Kidney (tissue), 14 donors: ENCODE measurements around the gene P2RX6. TPM values are rescaled to one million over a fixed set of nuclear protein-coding genes. Genes with fewer than 3 reads are reported as not detected.

Experiments used
- DNase-seq, 5 donors: peaks; one replicate each; pipeline ENCODE4 v3.0.0-alpha.2; 2013 to 2020
- FAIRE-seq: peaks from 2 replicates; lab custom pipeline; 2012; peaks lifted over from hg19 to GRCh38; lab: Jason Lieb, UNC
- H3K27ac ChIP-seq, 2 donors: one replicate each; pipeline ENCODE4 v1.7.0; 2013; ENCODE audit warnings: low read depth in 2 of 2, low read length in 2 of 2, inconsistent platforms in 1 of 2
- H3K27me3 ChIP-seq: one replicate; pipeline ENCODE4 v1.7.1; 2013; ENCODE audit warnings: low read length, inconsistent platforms; ENCODE audit not compliant: control insufficient read depth, insufficient read depth
- H3K36me3 ChIP-seq, 3 donors: one replicate each; pipeline versions ENCODE4 v1.7.0 to v1.7.1; 2013; ENCODE audit warnings: low read length in 3 of 3, control low read depth in 1 of 3, inconsistent platforms in 1 of 3; ENCODE audit not compliant: insufficient read depth in 3 of 3, control insufficient read depth in 2 of 3
- H3K4me1 ChIP-seq, 3 donors: one replicate each; pipeline versions ENCODE4 v1.7.0 to v1.7.1; 2013; ENCODE audit warnings: low read length in 3 of 3, inconsistent platforms in 1 of 3, low read depth in 1 of 3; ENCODE audit not compliant: control insufficient read depth in 2 of 3, insufficient read depth in 2 of 3
- H3K4me3 ChIP-seq, 3 donors: one replicate each; pipeline versions ENCODE4 v1.7.0 to v1.8.1; 2013; ENCODE audit warnings: low read length in 3 of 3, control low read depth in 1 of 3, inconsistent platforms in 1 of 3
- H3K9ac ChIP-seq, 3 donors: one replicate each; pipeline versions ENCODE4 v1.7.0 to v1.7.1; 2013; ENCODE audit warnings: low read length in 3 of 3, control low read depth in 1 of 3, inconsistent platforms in 1 of 3
- H3K9me3 ChIP-seq, 3 donors: one replicate each; pipeline versions ENCODE4 v1.7.0 to v1.7.1; 2013; ENCODE audit warnings: low read length in 3 of 3, control low read depth in 1 of 3, inconsistent platforms in 1 of 3; ENCODE audit not compliant: control insufficient read depth in 2 of 3, insufficient read depth in 1 of 3
- CTCF ChIP-seq: IDR thresholded peaks from 3 replicates; pipeline ENCODE4 v1.5.1; 2012; ENCODE audit warnings: mild to moderate bottlenecking, moderate library complexity, borderline replicate concordance; ENCODE audit not compliant: insufficient read depth; ENCODE audit errors: extremely low read depth
- intact Hi-C: fragments of 100-400 bp; cut with DNase I; formaldehyde crosslinking; loops from one replicate; pipeline ENCODE4 v1.11.1; 2022
- microRNA-seq: library from miRNA; unstranded; fragments of <30 nt; microRNA quantifications from one replicate; pipeline ENCODE4 v1.2.0, GENCODE V29; 2020
- polyA plus RNA-seq: library from polyadenylated mRNA; stranded (reverse); fragments of 350-450 nt; fragmentation: Illumina TruSeq; extraction: RNeasy Lipid Tissue Mini Kit (QIAGEN cat#74804); gene quantifications from one replicate; pipeline ENCODE4 v1.2.3, GENCODE V29; 2014; ENCODE audit warnings: low read depth, low replicate concordance; ENCODE audit not compliant: insufficient read depth
- total RNA-seq: library from RNA; stranded (reverse); fragmentation: NEBNext Ultra II Directional; extraction: Animal tissue kit (Norgen Biotek cat#: 25700); gene quantifications from one replicate; pipeline ENCODE4 v1.2.1, GENCODE V29; 2021
- donor health status: control.
- donor health status: control.
- donor health status: control.
- donor health status: control.
- donor health status: control.
- donor health status: DM: yes; HTN: yes; CAD: no.
- donor health status: Normal renal cell carcinoma (clear cell type).

P2RX6 gene
- total and polyA plus RNA-seq, 2 donors from 2014 or later, result 1.0 to 1.6 TPM

GRCh38 chr22:21075516-21076138, 60.7 kb downstream of the P2RX6 start:
- FAIRE-seq (no peak), DNase-seq (no peak)
- no peak for TF ChIP-seq CTCF
- Histone ChIP-seq H3K9me3 (no peaks in the 10 kb centered on the region), H3K27ac (no peak overlapping the region), H3K27me3 (no peaks in the 10 kb centered on the region), H3K4me1 (no peaks in the 10 kb centered on the region), H3K36me3 (no peaks in the 10 kb centered on the region), H3K9ac (no peak overlapping the region), H3K4me3 (no peak overlapping the region)
- intact Hi-C loops, result no loop called here

GRCh38 chr22:21076912-21077625, 62.1 kb downstream of the P2RX6 start:
- Histone ChIP-seq H3K4me1 (no peaks in the 10 kb centered on the region), H3K27me3 (no peaks in the 10 kb centered on the region), H3K9me3 (no peaks in the 10 kb centered on the region), H3K4me3 (no peak overlapping the region), H3K36me3 (no peaks in the 10 kb centered on the region), H3K9ac (no peak overlapping the region), H3K27ac (no peak overlapping the region)
- DNase-seq (no peak), FAIRE-seq (no peak)
- TF ChIP-seq CTCF, result no peak
- intact Hi-C loops, result no loop called here

Small RNA genes lying within 50 kb of the gene (microRNA-seq; reads per million reads assigned to microRNA genes)
- not detected for gene MIR649

Other genes with a start within 250 kb of the P2RX6 start
- gene SERPIND1, start 241.1 kb upstream of the P2RX6 start, total RNA-seq, result not detected
- gene SERPIND1, start 241.1 kb upstream of the P2RX6 start, polyA plus RNA-seq, result not detected
- gene PI4KA, start 156.4 kb upstream of the P2RX6 start, total RNA-seq, result 92.8 TPM
- 37.3 TPM for gene PI4KA, start 156.4 kb upstream of the P2RX6 start, polyA plus RNA-seq
- gene SNAP29, start 156.2 kb upstream of the P2RX6 start, total RNA-seq, result 25.4 TPM
- gene SNAP29, start 156.2 kb upstream of the P2RX6 start, polyA plus RNA-seq, result 26.8 TPM
- 44.7 TPM for gene CRKL, start 97.8 kb upstream of the P2RX6 start, total RNA-seq
- gene CRKL, start 97.8 kb upstream of the P2RX6 start, polyA plus RNA-seq, result 11.9 TPM
- gene AIFM3, start 47.9 kb upstream of the P2RX6 start, total RNA-seq, result 3.1 TPM
- 4.4 TPM for gene AIFM3, start 47.9 kb upstream of the P2RX6 start, polyA plus RNA-seq
- 66.4 TPM for gene LZTR1, start 32.9 kb upstream of the P2RX6 start, total RNA-seq
- 24.3 TPM for gene LZTR1, start 32.9 kb upstream of the P2RX6 start, polyA plus RNA-seq
- gene THAP7, start 13.0 kb upstream of the P2RX6 start, total RNA-seq, result 25.5 TPM
- gene THAP7, start 13.0 kb upstream of the P2RX6 start, polyA plus RNA-seq, result 44.1 TPM
- gene SLC7A4, start 17.4 kb downstream of the P2RX6 start, total RNA-seq, result 0.57 TPM
- 1.2 TPM for gene SLC7A4, start 17.4 kb downstream of the P2RX6 start, polyA plus RNA-seq
- gene LRRC74B, start 30.8 kb downstream of the P2RX6 start, total RNA-seq, result not detected
- not detected for gene LRRC74B, start 30.8 kb downstream of the P2RX6 start, polyA plus RNA-seq